CD4-positive, alpha-beta T cell (primary cell): ENCODE data around the gene AGBL4. TPM values are rescaled to one million over a fixed set of nuclear protein-coding genes. Genes with fewer than 3 reads are reported as not detected.

Experiments used
- ATAC-seq: fragments of 200-7000 bp; cut with Tn5 transposase; one replicate; pipeline ENCODE4 v1.10.0; 2022; ENCODE audit warnings: mild to moderate bottlenecking; ENCODE audit not compliant: poor library complexity
- CTCF ChIA-PET: fragments of 350-600 bp; sonication (Branson Sonifier 250); formaldehyde crosslinking; loops from one replicate; lab custom pipeline; 2021; ENCODE audit warnings: antibody characterized with exemption, inconsistent platforms; lab: Charles Lee
- POLR2A ChIA-PET: fragments of 350-600 bp; sonication (Branson Sonifier 250); formaldehyde crosslinking; loops from one replicate; lab custom pipeline; 2021; ENCODE audit warnings: antibody characterized with exemption, inconsistent platforms; lab: Charles Lee
- DNase-seq, 14 experiments: peaks; one replicate each; pipeline ENCODE4 v3.0.0-alpha.2; 2013 to 2020; ENCODE audit warnings: mixed read lengths in 2 of 14
- H3K27ac ChIP-seq, 2 donors: one replicate each; pipeline versions ENCODE4 v1.5.1 to v1.7.0; 2013; ENCODE audit warnings: low read length in 2 of 2, low read depth in 1 of 2, mild to moderate bottlenecking in 1 of 2
- H3K27me3 ChIP-seq, 2 experiments: 1 replicate in 1 of 2; 2 replicates in 1 of 2; pipeline versions ENCODE4 v1.6.1 to v1.7.0; 2013; ENCODE audit warnings: low read length in 2 of 2, control low read depth in 1 of 2, mild to moderate bottlenecking in 1 of 2, moderate library complexity in 1 of 2; ENCODE audit not compliant: insufficient read depth in 2 of 2, control insufficient read depth in 1 of 2
- H3K36me3 ChIP-seq: one replicate; pipeline ENCODE4 v1.6.1; 2013; ENCODE audit warnings: low read length, control low read depth; ENCODE audit not compliant: insufficient read depth
- H3K4me1 ChIP-seq: one replicate; pipeline ENCODE4 v1.6.1; 2013; ENCODE audit warnings: low read length, control low read depth; ENCODE audit not compliant: insufficient read depth
- H3K4me3 ChIP-seq: one replicate; pipeline ENCODE4 v1.5.1; 2013; ENCODE audit warnings: mild to moderate bottlenecking, low read length, moderate library complexity
- H3K9me3 ChIP-seq, 2 experiments: 1 replicate in 1 of 2; 2 replicates in 1 of 2; pipeline versions ENCODE4 v1.6.1 to v1.7.0; 2013; ENCODE audit warnings: low read length in 2 of 2, mild to moderate bottlenecking in 2 of 2, control low read depth in 1 of 2, moderate library complexity in 1 of 2; ENCODE audit not compliant: control insufficient read depth in 1 of 2, insufficient read depth in 1 of 2
- H3K27ac Mint-ChIP-seq: one replicate; pipeline ENCODE4 v1.8.0; 2020; ENCODE audit warnings: mixed read lengths
- H3K27me3 Mint-ChIP-seq: one replicate; pipeline ENCODE4 v1.8.0; 2021; ENCODE audit warnings: mixed read lengths
- H3K36me3 Mint-ChIP-seq: one replicate; pipeline ENCODE4 v1.8.0; 2021; ENCODE audit warnings: low read depth, mixed read lengths
- H3K4me1 Mint-ChIP-seq: one replicate; pipeline ENCODE4 v1.8.0; 2021; ENCODE audit warnings: low read depth, mixed read lengths
- H3K4me3 Mint-ChIP-seq: one replicate; pipeline ENCODE4 v1.8.0; 2020; ENCODE audit warnings: mild to moderate bottlenecking, mixed read lengths
- H3K9me3 Mint-ChIP-seq: one replicate; pipeline ENCODE4 v1.8.0; 2020; ENCODE audit warnings: mixed read lengths
- CTCF ChIP-seq: fragments of 200-600 bp; IDR thresholded peaks from one replicate; pipeline ENCODE4 v1.8.0; 2022; ENCODE audit warnings: antibody characterized with exemption, mild to moderate bottlenecking
- intact Hi-C, 2 experiments: fragments of 100-400 bp; cut with DNase I in 1 of 2; cut with micrococcal nuclease in 1 of 2; formaldehyde crosslinking; loops; one replicate each; pipeline versions ENCODE4 v1.15.1 to v1.9.0; 2023 to 2025; cut with DNase I, micrococcal nuclease
- total RNA-seq, 174 experiments: library from RNA in 2 of 174; stranded (reverse) in 2 of 174; gene quantifications; one replicate each; pipeline ENCODE4 v1.2.3 and lab custom pipeline; 2021 to 2026

The AGBL4 gene
- total RNA-seq, 2 experiments from 2014 or later, result 0.11 TPM; not detected in 1

- Histone ChIP-seq H3K9me3 (no peaks in the 10 kb centered on the region), H3K27me3 (no peaks in the 10 kb centered on the region), H3K27ac (no peak overlapping the region), H3K36me3 (no peaks in the 10 kb centered on the region), H3K4me3 (no peak overlapping the region), H3K4me1 (no peaks in the 10 kb centered on the region)
- H3K9me3 Mint-ChIP-seq, result no peaks in the 10 kb centered on the region
- no peak for TF ChIP-seq CTCF
- intact Hi-C loops, result no loop called here
- H3K27ac Mint-ChIP-seq, result no peak overlapping the region
- DNase-seq, result no peak
- no peaks in the 10 kb centered on the region for H3K27me3 Mint-ChIP-seq
- no peak for ATAC-seq
- H3K4me3 Mint-ChIP-seq, result no peak overlapping the region
- no peaks in the 10 kb centered on the region for H3K4me1 Mint-ChIP-seq
- ChIA-PET POLR2A (no interaction called here), CTCF (no interaction called here)
- H3K36me3 Mint-ChIP-seq, result no peaks in the 10 kb centered on the region
Measured at GRCh38 chr1:49229555-49229954, 794.2 kb downstream of the AGBL4 start.

- Mint-ChIP-seq H3K27ac (no peak overlapping the region), H3K4me1 (no peaks in the 10 kb centered on the region), H3K36me3 (no peaks in the 10 kb centered on the region), H3K9me3 (no peaks in the 10 kb centered on the region), H3K4me3 (no peak overlapping the region), H3K27me3 (no peaks in the 10 kb centered on the region)
- no peak for TF ChIP-seq CTCF
- H3K4me3 ChIP-seq, result no peak overlapping the region
- intact Hi-C loops, result no loop called here
- no peaks in the 10 kb centered on the region for H3K27me3 ChIP-seq
- no peak for DNase-seq
- CTCF ChIA-PET, result interaction anchor here (1.0 kb wide), 1 partner anchor 13 kb away, joined by 3 read pairs; no protein-coding TSS in a partner anchor
- POLR2A ChIA-PET, result no interaction called here
- no peak overlapping the region for H3K27ac ChIP-seq
- no peaks in the 10 kb centered on the region for H3K4me1 ChIP-seq
- ATAC-seq, result no peak
- no peaks in the 10 kb centered on the region for H3K9me3 ChIP-seq
- no peaks in the 10 kb centered on the region for H3K36me3 ChIP-seq
Measured at GRCh38 chr1:49226758-49227157, 797.0 kb downstream of the AGBL4 start.

GRCh38 chr1:49225464-49225863, 798.3 kb downstream of the AGBL4 start:
- no peaks in the 10 kb centered on the region for H3K9me3 ChIP-seq
- no peak for DNase-seq
- no peak overlapping the region for H3K27ac Mint-ChIP-seq
- H3K4me1 ChIP-seq, result no peaks in the 10 kb centered on the region
- H3K36me3 Mint-ChIP-seq, result no peaks in the 10 kb centered on the region
- H3K27me3 Mint-ChIP-seq, result no peaks in the 10 kb centered on the region
- CTCF ChIA-PET, result no interaction called here
- ATAC-seq, result no peak
- no peaks in the 10 kb centered on the region for H3K27me3 ChIP-seq
- H3K4me1 Mint-ChIP-seq, result no peaks in the 10 kb centered on the region
- intact Hi-C loops, result loop anchor here in 1 of 2 experiments (1.0 kb wide), 1 partner anchor 10 kb away; no protein-coding TSS in a partner anchor
- no peak overlapping the region for H3K27ac ChIP-seq
- no peak overlapping the region for H3K4me3 Mint-ChIP-seq
- TF ChIP-seq CTCF, result no peak
- H3K4me3 ChIP-seq, result no peak overlapping the region
- POLR2A ChIA-PET, result no interaction called here
- H3K36me3 ChIP-seq, result no peaks in the 10 kb centered on the region
- no peaks in the 10 kb centered on the region for H3K9me3 Mint-ChIP-seq
